ENCODE data around the gene FBXO46.

Gene FBXO46
- long read RNA-seq, partial matches to known transcripts = 0 of 5 reads
- long read RNA-seq, other reads (novel, unspliced or antisense) = 4 of 5 reads

GRCh38 chr19:45730368-45731288 is at the start of gene FBXO46:
Gene FBXO46 (minus strand): TSS chr19:45730896. CDS start chr19:45713495, 17,401 bp downstream.
- H3K27me3 ChIP-seq (ENCODE audit: insufficient read depth, poor library complexity, severe bottlenecking) = no peaks in the 10 kb centered on the region
- TF ChIP-seq SPI1 (IDR thresholded peaks at IDR 0.05; ENCODE audit: borderline replicate concordance, low read depth) (peak; percentile 25; the same call in 1 of the 2 replicates), GABPA (IDR thresholded peaks at IDR 0.05; ENCODE audit: low read depth) (peak; percentile 67), POLR2AphosphoS5 (IDR thresholded peaks at IDR 0.05; ENCODE audit: low read depth) (peak; percentile 89), CTCF (IDR thresholded peaks at IDR 0.05; ENCODE audit: insufficient read depth, low read length) (no peak), REST (IDR thresholded peaks at IDR 0.05; ENCODE audit: insufficient replicate concordance, low read depth) (peak; percentile 15)
- DNase-seq (ENCODE audit: low read depth in 1 of 2, low spot score in 1 of 2) = peak; percentile 97 to 99
- H3K4me3 ChIP-seq (replicated peaks; ENCODE audit: insufficient read depth, low read length) = peak within 1 kb of the TSS; percentile 93
- peak within 1 kb of the TSS; percentile 73 for H3K27ac ChIP-seq (replicated peaks)

GRCh38 chr19:45780146-45780447 is 49.4 kb upstream of the FBXO46 start:
- TF ChIP-seq REST (IDR thresholded peaks at IDR 0.05; ENCODE audit: insufficient replicate concordance, low read depth) (no peak), POLR2AphosphoS5 (IDR thresholded peaks at IDR 0.05; ENCODE audit: low read depth) (no peak), CTCF (IDR thresholded peaks at IDR 0.05; ENCODE audit: insufficient read depth, low read length) (no peak), SPI1 (IDR thresholded peaks at IDR 0.05; ENCODE audit: borderline replicate concordance, low read depth) (no peak), GABPA (IDR thresholded peaks at IDR 0.05; ENCODE audit: low read depth) (no peak)
- no peak overlapping the region for H3K27ac ChIP-seq (replicated peaks)
- H3K4me3 ChIP-seq (replicated peaks; ENCODE audit: insufficient read depth, low read length) = no peak overlapping the region
- H3K27me3 ChIP-seq (ENCODE audit: insufficient read depth, poor library complexity, severe bottlenecking) = peaks cover 62% of the 10 kb centered on the region
- no peak for DNase-seq (ENCODE audit: low read depth in 1 of 2, low spot score in 1 of 2)

DNA sequence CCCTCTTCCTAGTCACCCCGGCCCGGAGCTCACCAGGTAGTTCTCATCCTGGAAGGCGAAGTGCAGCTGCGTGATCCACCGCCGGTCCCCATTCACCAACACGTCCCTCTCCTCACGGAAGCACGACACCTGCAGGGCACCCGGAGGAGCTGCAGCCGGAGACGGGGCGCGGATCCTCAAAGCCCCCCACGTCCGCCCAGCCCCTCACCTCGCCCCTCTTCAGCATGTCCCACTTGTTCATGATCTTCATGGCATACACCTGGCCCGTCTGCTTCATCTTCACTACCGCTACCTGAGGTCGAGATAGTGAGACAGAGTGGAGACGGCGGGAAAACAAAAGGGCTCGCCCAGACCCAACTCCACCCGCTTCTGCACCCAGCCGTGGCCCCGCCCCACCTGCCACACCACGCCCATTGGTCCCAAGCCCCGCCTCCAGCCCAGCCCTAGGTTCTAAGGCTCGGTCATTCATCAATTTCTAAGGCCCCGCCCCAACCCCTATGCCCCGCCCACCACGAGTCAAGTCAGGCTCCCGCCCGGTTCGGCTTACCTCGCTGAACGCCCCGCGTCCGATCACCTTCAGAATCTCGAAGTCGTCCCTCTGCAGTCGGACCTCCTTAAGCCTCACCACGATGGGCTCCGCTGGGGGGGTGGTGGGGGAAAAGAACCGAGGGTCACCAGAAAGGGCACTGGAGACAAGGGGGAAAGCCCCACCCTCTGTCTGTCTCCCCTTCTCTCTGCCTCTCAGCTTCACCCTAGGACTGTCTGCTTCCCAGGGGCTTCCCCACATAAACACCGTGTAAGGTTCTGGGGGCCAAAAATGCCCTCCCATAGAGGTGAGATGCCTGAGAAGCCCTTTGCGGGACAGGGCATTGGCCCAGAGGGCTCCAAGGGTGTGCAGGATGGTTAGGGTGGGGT is 48.8 kb upstream of the FBXO46 start:
- H3K27ac ChIP-seq (replicated peaks) = no peak overlapping the region
- DNase-seq (ENCODE audit: low read depth in 1 of 2, low spot score in 1 of 2) = peak in 1 of 2 experiments; percentile 73
- TF ChIP-seq SPI1 (IDR thresholded peaks at IDR 0.05; ENCODE audit: borderline replicate concordance, low read depth) (no peak), POLR2AphosphoS5 (IDR thresholded peaks at IDR 0.05; ENCODE audit: low read depth) (no peak), GABPA (IDR thresholded peaks at IDR 0.05; ENCODE audit: low read depth) (no peak), REST (IDR thresholded peaks at IDR 0.05; ENCODE audit: insufficient replicate concordance, low read depth) (no peak), CTCF (IDR thresholded peaks at IDR 0.05; ENCODE audit: insufficient read depth, low read length) (peak; percentile 47)
- peaks cover 59% of the 10 kb centered on the region for H3K27me3 ChIP-seq (ENCODE audit: insufficient read depth, poor library complexity, severe bottlenecking)
- H3K4me3 ChIP-seq (replicated peaks; ENCODE audit: insufficient read depth, low read length) = no peak overlapping the region
